ENCODE results near the gene CD81. TPM values are rescaled to one million over a fixed set of nuclear protein-coding genes. Genes with fewer than 3 reads are reported as not detected.

CD81 gene
- total RNA-seq, 1 experiment from 2014 or later, result 296 TPM

- TF ChIP-seq, protein P1, sequence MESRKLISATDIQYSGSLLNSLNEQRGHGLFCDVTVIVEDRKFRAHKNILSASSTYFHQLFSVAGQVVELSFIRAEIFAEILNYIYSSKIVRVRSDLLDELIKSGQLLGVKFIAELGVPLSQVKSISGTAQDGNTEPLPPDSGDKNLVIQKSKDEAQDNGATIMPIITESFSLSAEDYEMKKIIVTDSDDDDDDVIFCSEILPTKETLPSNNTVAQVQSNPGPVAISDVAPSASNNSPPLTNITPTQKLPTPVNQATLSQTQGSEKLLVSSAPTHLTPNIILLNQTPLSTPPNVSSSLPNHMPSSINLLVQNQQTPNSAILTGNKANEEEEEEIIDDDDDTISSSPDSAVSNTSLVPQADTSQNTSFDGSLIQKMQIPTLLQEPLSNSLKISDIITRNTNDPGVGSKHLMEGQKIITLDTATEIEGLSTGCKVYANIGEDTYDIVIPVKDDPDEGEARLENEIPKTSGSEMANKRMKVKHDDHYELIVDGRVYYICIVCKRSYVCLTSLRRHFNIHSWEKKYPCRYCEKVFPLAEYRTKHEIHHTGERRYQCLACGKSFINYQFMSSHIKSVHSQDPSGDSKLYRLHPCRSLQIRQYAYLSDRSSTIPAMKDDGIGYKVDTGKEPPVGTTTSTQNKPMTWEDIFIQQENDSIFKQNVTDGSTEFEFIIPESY (IDR thresholded peaks at IDR 0.05; ENCODE audit: extremely low read depth, insufficient replicate concordance, low read length), result no peak
- TF ChIP-seq TCF7L2 (IDR thresholded peaks at IDR 0.05; ENCODE audit: borderline replicate concordance, extremely low read depth, insufficient read depth, insufficient read length), result no peak
- TF ChIP-seq POLR2A (IDR thresholded peaks at IDR 0.05; ENCODE audit: borderline replicate concordance, extremely low read depth, insufficient read depth, insufficient read length), result no peak
- TF ChIP-seq RAD21 (IDR thresholded peaks at IDR 0.05; ENCODE audit: low read depth), result no peak
- TF ChIP-seq ATF3 (IDR thresholded peaks at IDR 0.05), result no peak
- no peak for TF ChIP-seq YY1 (IDR thresholded peaks at IDR 0.05; ENCODE audit: extremely low read depth, insufficient replicate concordance, low read depth, low read length)
- no peak for TF ChIP-seq ZNF274 (IDR thresholded peaks at IDR 0.05; ENCODE audit: low read depth, low read length)
Observed at GRCh38 chr11:2424811-2425495, 47.8 kb downstream of the CD81 start (continued).

DNA sequence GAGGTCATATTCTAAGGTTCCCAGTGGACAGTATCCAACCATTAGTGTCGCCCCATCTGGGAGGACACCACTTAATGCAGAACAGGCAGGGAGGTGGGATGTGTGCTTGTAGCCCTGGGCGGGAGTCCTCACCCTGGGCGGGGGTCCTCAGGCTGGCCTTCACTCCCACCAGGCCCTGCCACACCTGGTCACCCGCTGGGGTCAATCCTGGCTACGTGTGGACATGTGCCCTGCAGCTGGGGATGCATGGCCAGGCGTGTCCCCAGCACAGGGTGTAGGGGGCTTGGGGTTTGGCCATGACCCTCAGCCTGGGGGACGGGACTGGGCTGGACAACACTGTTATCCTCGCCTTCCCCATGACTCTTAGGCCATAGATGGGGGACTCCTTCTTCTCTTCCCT lies 48.4 kb downstream of the CD81 start:
- H3K9me2 ChIP-seq (ENCODE audit: insufficient read depth), result no peaks in the 10 kb centered on the region
- no peaks in the 10 kb centered on the region for H3K27me3 ChIP-seq (ENCODE audit: insufficient read depth, low read length)
- ChIA-PET POLR2A (no interaction called here), RAD21 (ENCODE audit: low non-redundant PET in 1 of 2, low total read pairs in 2 of 2, uncharacterized antibody in 2 of 2, unreplicated experiment in 2 of 2) (interaction anchor here in 1 of 2 experiments (0.7 kb wide), 1 partner anchor 106 kb away, joined by 4 read pairs; no protein-coding TSS in a partner anchor), CTCF (interaction anchor here (1.1 to 4.4 kb wide), 3 partner anchors 106 to 467 kb away, joined by 3 to 64 read pairs (median 4); no protein-coding TSS in a partner anchor)
- H4K20me1 ChIP-seq (ENCODE audit: insufficient read depth), result no peaks in the 10 kb centered on the region
- H3K27ac ChIP-seq (ENCODE audit: low read depth, low read length), result no peak overlapping the region
- H3K9ac ChIP-seq (ENCODE audit: low read length), result no peak overlapping the region
- peaks cover 0 to 5% of the 10 kb centered on the region in 2 experiments; a peak in 2 of 4 replicates for H3K4me1 ChIP-seq (ENCODE audit: control insufficient read depth in 1 of 2, insufficient read depth in 2 of 2, low read length in 2 of 2)
- intact Hi-C loops (cut with micrococcal nuclease), result no loop called here
- DNase-seq (ENCODE audit: low read depth, low spot score) (no peak), ATAC-seq (no peak)
- no peaks in the 10 kb centered on the region for H3K9me3 ChIP-seq (ENCODE audit: control insufficient read depth in 1 of 2, insufficient read depth in 1 of 2, low read depth in 1 of 2, low read length in 2 of 2)
- H3K4me3 ChIP-seq (replicated peaks in 1 of 2; ENCODE audit: low read depth in 1 of 2, low read length in 2 of 2), result no peak overlapping the region
- H3K4me2 ChIP-seq (ENCODE audit: low read length), result no peak overlapping the region
- no peaks in the 10 kb centered on the region for H3K36me3 ChIP-seq (ENCODE audit: control insufficient read depth in 1 of 2, insufficient read depth in 2 of 2, low read length in 2 of 2)
- TF ChIP-seq ATF3 (IDR thresholded peaks at IDR 0.05), result no peak
- TF ChIP-seq SP1 (IDR thresholded peaks at IDR 0.05; ENCODE audit: low read depth), result no peak
- TF ChIP-seq POLR2A (IDR thresholded peaks at IDR 0.05; ENCODE audit: borderline replicate concordance, extremely low read depth, insufficient read depth, insufficient read length), result no peak
- no peak for TF ChIP-seq POLR2AphosphoS5 (IDR thresholded peaks at IDR 0.05; ENCODE audit: low read depth, low read length)
- TF ChIP-seq ZNF274 (IDR thresholded peaks at IDR 0.05; ENCODE audit: low read depth, low read length), result no peak
- TF ChIP-seq FOSL1 (IDR thresholded peaks at IDR 0.05; ENCODE audit: low read depth), result no peak
- TF ChIP-seq EZH2phosphoT487 (IDR thresholded peaks at IDR 0.05; ENCODE audit: borderline replicate concordance), result no peak
- no peak for TF ChIP-seq ELF1 (IDR thresholded peaks at IDR 0.05; ENCODE audit: borderline replicate concordance, low read depth)
- TF ChIP-seq, protein P1 (IDR thresholded peaks at IDR 0.05; ENCODE audit: extremely low read depth, insufficient replicate concordance, low read length), result no peak
- H2AFZ ChIP-seq (ENCODE audit: low read depth, low read length, poor library complexity, severe bottlenecking), result no peak overlapping the region
- H3K79me2 ChIP-seq (ENCODE audit: insufficient read depth, low read length), result no peaks in the 10 kb centered on the region
- no TSS peak for BruUV-seq (replicated peaks)

All from HCT116 (cell line).